Activated gamma-delta T cell (primary cell): ENCODE results near the gene EXOC4.
"Not testable (repeated sequence)": the region's sequence is repeated elsewhere in the genome, so short reads cannot be mapped to it uniquely, and the experiment has no call there.

Experiments
- DNase-seq: peaks from one replicate; lab custom pipeline; 2025; lab: John Stamatoyannopoulos, UW

EXOC4 gene

GRCh38 chr7:134071355-134072331, 818.8 kb downstream of the EXOC4 start:
- no peak for DNase-seq

GRCh38 chr7:134073276-134073675, 820.4 kb downstream of the EXOC4 start:
- DNase-seq, result no peak

GRCh38 chr7:134075799-134076198, 822.9 kb downstream of the EXOC4 start:
- no peak for DNase-seq

- not testable (repeated sequence) for DNase-seq
Observed at GRCh38 chr7:134077560-134077959, 824.7 kb downstream of the EXOC4 start.

- no peak for DNase-seq
Observed at GRCh38 chr7:134078991-134079390, 826.1 kb downstream of the EXOC4 start.

GRCh38 chr7:134081695-134082094, 828.8 kb downstream of the EXOC4 start:
- no peak for DNase-seq

GRCh38 chr7:134083766-134084487, 831.0 kb downstream of the EXOC4 start:
- DNase-seq, result no peak

- no peak for DNase-seq
Observed at GRCh38 chr7:134084488-134085144, 831.7 kb downstream of the EXOC4 start.

GRCh38 chr7:134085311-134085710, 832.4 kb downstream of the EXOC4 start:
- no peak for DNase-seq

- no peak for DNase-seq
Observed at GRCh38 chr7:134086998-134087735, 834.3 kb downstream of the EXOC4 start.

- DNase-seq, result no peak
Observed at GRCh38 chr7:134088199-134088598, 835.3 kb downstream of the EXOC4 start.

- DNase-seq, result no peak
Observed at GRCh38 chr7:134089446-134089845, 836.6 kb downstream of the EXOC4 start.

GRCh38 chr7:134098072-134098471, 845.2 kb downstream of the EXOC4 start:
- DNase-seq, result no peak

GRCh38 chr7:134101716-134102115, 848.8 kb downstream of the EXOC4 start:
- no peak for DNase-seq

- no peak for DNase-seq
Observed at GRCh38 chr7:134104166-134104565, 851.3 kb downstream of the EXOC4 start.

- no peak for DNase-seq
Observed at GRCh38 chr7:134105841-134106240, 853.0 kb downstream of the EXOC4 start.

GRCh38 chr7:134108802-134109201, 855.9 kb downstream of the EXOC4 start:
- DNase-seq, result no peak

GRCh38 chr7:134113655-134114054, 860.8 kb downstream of the EXOC4 start:
- DNase-seq, result no peak

- no peak for DNase-seq
Observed at GRCh38 chr7:134114992-134115391, 862.1 kb downstream of the EXOC4 start.
